HG03060 (cell line): ENCODE results near the gene UBE2F.
"Not testable (repeated sequence)": the region's sequence is repeated elsewhere in the genome, so short reads cannot be mapped to it uniquely, and the experiment has no call there.

ENCODE experiments used
- ATAC-seq: cut with Tn5 transposase; IDR thresholded peaks from one replicate; pipeline ENCODE4 v1.9.1; 2021; ENCODE audit warnings: low read depth, moderate number of reproducible peaks; ENCODE audit not compliant: unreplicated experiment

Gene UBE2F

GRCh38 chr2:237943395-237944094 lies 23.3 kb upstream of the UBE2F start:
- ATAC-seq = no peak

- ATAC-seq = no peak
Observed at GRCh38 chr2:237944302-237944701, 22.5 kb upstream of the UBE2F start.

DNA sequence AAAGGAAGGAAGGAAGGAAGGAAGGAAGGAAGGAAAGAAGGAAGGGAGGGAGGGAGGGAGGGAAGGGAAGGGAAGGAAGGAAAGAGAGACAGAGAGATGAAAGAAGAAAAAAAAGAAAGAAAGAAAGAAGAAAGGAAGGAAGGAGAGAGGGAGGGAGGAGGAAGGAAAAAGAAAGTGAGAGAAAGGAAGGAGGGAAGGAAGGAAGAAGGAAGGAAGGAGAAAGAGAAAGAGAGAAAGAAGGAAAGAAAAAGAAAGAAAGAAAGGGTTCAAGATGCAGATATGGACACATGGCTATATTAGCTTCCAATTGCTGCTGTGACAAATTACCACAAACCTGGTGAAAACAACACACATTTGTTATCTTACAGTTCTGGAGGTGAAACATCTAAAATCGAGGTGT lies 20.4 kb upstream of the UBE2F start:
- ATAC-seq = no peak

DNA sequence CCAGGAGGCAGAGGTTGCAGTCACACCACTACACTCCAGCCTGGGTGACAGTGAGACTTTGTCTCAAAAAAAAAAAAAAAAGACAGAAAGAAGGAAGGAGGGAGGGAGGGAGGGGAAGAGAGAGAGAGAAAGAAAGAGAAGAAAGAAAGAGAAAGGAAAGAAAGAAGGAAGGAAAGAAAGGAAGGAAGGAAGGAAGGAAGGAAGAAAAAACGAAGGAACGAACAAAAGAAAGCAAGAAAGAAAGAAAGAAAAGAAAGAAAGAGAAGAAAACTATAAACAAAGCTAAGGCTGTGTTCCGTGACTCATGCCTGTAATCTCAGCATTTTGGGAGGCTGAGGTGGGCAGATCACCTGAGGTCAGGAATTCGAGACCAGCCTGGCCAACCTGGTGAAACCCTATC lies 15.5 kb upstream of the UBE2F start:
- not testable (repeated sequence) for ATAC-seq

GRCh38 chr2:237951878-237952277 lies 14.9 kb upstream of the UBE2F start:
- ATAC-seq = no peak

DNA sequence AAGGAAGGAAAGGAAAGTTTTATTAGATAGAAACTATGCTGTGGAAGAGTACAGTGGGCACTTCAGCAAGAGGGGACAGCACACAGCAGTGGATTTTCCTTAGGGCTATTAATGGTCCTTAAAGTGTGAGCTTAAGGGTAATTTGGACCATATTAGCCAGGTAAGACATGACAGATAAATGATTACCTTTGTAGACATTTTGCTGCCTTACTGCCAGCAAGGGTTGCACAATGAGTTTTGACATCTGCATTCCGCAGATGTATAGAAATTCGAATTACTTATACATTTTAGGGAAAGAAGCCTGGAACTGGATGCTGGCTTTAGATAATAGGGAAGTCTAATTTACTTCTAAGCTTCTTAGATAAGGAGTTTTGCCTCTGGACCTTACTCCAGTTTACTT lies 14.0 kb upstream of the UBE2F start:
- ATAC-seq = no peak

DNA sequence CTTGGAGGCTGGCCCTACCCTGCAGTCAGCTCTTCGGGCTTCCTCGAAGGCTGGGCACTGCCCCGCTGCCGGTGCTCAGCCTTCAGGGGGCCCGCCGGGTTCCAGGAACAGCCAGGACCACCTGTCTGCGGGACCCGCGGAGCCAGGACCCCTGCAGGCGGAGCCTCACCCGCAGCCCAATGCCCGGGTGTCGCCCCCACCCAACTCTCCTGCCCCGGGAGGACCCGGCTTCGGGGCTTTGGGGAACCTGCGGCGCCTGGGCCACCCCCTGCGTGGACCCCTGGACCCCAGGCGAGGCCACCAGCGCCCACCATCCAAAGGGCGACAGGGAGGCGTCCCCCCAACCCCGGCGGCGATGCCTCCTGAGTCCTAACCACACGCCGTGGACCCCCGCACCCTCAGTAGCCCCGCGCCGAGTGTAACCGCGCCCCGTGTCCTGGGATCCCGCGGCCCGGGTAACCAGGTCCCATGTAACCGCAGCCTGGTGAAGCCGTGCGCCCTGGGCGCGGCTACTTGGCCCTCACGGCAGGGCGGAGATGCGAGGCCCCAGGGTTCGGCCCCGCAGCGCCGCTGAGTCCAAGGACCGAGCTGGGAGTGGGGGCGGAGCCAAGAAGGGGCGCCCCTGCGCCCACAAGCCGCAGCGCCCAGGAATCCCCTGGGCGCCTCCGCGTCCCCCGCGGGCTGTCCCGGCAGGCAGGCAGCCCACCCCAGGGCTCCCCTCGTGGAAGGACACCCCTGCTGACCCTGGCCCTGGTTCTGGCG lies 11.0 kb upstream of the UBE2F start:
- no peak for ATAC-seq

- ATAC-seq = no peak
Observed at GRCh38 chr2:237956402-237956736, 10.4 kb upstream of the UBE2F start.

DNA sequence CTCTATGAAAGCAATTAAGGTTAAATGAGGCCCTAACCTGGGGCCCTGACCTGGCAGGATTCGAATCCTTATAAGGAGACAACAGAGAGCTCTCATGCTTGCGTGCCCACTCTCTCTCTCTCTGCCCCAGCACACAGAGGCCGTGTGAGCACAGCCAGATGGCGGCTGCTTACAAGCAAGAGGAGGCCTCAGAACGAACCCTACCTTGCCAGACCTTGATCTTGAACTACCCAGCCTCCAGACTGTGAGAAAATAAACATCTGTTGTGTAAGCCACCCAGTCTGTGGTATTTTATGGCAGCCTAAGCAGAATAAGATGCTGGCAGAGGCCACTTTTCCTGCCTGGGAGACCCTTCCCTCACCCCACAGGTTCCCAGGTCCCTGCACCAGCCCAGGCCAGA lies 5.2 kb upstream of the UBE2F start:
- no peak for ATAC-seq

DNA sequence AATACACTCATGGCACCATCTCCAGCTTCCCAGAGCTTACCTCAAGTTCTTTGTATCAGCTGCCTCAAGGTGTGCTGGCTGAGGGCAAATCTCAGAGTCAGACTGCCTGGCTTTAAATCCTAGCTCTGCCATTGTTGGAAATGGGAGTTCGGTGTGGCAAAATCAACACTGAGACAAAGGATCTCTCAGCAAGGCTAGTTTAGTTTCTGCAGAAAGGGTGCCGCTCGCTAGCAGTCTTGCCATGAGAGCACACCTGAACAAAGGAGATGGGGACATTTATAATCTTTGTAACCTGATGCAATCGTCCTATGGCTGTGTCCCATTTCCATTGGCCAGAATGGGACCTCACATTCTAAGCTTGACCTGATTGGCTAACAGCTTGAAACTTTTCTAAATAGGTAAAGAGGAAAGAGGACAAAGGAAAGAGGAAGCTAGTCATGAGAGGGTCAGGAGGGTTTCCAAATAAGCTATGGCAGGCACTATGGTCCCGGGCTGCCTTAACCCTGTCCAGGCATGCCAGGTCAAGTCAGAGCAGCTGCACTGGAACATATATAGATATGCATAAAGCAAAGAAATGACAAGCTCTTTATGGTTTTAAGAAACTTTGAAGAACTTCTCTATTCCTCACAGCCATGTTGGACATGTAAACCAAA lies 4.3 kb upstream of the UBE2F start:
- no peak for ATAC-seq

DNA sequence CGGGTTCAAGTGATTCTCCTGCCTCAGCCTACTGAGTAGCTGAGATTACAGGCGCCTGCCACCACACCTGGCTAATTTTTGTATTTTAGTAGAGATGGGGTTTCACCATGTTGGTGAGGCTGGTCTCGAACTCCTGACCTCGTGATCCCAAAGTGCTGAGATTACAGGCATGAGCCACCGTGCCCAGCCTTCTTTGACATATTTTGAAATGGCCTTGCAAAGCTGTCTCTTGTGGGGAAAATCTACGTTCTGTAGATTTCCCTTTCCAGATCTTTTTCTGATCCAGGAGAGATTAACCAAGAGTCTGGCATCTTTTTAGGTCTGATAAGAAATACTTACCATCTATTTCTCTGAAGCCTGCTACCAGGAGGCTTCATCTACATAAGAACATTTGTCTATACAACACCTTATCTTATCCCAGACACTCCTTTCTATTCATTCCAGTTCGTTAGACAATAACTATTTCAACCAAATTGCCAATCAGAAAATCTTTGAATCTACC lies 3.3 kb upstream of the UBE2F start:
- not testable (repeated sequence) for ATAC-seq

GRCh38 chr2:237964194-237964577 lies 2.6 kb upstream of the UBE2F start:
- no peak for ATAC-seq

GRCh38 chr2:237964578-237965404 lies 2.0 kb upstream of the UBE2F start:
- no peak for ATAC-seq

DNA sequence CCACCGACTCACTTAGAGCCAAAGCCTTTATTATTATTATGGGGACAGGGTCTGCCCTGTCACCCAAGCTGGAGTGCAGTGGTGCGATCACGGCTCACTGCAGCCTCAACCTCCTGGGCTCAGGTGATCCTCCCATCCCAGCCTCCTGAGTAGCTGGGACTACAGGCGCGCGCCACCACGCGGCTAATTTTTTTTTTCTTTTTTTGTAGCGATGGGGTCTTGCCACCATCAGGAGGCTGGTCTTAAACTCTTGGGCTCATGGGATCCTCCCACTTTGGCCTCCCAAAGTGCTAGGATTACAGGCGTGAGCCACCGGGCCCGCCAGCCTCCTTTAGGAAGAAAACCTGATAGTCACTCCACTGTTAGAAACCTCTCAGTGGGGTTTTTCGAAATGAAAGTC lies 970 bp upstream of the UBE2F start:
- ATAC-seq = not testable (repeated sequence)

GRCh38 chr2:237966250-237966564 lies 607 bp upstream of the UBE2F start:
- no peak for ATAC-seq

DNA sequence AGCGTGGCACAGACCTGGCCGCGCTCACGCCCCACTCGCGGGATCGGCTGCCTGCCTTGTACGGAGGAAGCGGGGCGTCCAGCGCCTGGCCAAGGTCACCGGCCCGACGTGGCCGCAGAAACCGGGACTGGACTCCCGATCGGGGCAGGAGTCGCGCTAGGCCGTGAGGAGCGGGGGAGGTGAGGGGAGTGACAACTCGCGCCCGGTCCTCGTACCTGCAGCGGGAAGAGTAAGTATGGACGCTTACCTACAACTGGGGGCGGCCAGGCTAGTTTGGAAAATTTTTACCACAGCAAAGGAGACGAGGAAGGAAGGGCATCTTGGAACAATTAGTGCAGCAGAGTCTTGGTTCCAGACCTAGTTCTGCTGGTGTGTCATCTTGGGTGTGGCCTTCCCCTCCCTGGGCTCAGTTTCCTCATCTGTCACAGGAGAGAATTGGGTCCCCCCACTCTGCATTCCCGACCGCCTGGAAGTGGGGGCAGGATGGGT lies 693 bp downstream of the UBE2F start:
- no peak for ATAC-seq

- no peak for ATAC-seq
Observed at GRCh38 chr2:237968048-237968862, 1.4 kb downstream of the UBE2F start.

GRCh38 chr2:237971661-237972060 lies 4.8 kb downstream of the UBE2F start:
- no peak for ATAC-seq

DNA sequence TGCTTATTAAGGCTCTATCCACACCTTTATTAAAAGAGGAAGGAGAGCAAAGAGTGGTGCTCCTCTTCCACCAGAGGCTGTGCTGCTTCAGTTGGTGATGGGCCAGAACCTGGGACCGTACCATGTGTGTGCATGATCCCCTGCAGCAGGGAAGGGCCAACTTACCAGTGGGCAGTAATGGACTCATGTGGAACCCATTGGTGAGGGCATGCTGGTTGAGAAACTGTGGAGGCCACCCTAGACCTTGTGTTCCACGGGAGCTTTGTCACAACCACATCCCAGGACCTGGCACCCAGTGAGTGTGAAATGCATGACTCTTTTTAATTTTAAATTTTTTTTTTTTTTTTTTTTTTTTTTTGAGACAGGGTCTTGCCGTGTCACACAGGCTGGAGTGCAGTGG lies 5.4 kb downstream of the UBE2F start:
- ATAC-seq = no peak

DNA sequence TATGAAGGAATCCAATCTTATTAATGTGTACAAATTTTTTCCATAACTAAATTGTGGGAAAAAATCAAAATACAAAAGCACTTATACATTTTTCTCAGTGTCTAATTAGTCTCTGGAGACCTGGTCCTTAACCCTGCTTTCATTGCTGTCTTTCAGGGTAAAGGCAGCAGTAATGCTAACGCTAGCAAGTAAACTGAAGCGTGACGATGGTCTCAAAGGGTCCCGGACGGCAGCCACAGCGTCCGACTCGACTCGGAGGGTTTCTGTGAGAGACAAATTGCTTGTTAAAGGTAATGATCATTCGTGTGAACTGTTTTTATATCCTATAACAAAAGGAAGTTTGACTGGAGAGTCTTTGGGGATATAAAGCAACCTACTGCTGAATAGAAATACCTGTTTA lies 6.1 kb downstream of the UBE2F start:
- no peak for ATAC-seq
